ENCODE data around the gene NDUFAF2.

DNA sequence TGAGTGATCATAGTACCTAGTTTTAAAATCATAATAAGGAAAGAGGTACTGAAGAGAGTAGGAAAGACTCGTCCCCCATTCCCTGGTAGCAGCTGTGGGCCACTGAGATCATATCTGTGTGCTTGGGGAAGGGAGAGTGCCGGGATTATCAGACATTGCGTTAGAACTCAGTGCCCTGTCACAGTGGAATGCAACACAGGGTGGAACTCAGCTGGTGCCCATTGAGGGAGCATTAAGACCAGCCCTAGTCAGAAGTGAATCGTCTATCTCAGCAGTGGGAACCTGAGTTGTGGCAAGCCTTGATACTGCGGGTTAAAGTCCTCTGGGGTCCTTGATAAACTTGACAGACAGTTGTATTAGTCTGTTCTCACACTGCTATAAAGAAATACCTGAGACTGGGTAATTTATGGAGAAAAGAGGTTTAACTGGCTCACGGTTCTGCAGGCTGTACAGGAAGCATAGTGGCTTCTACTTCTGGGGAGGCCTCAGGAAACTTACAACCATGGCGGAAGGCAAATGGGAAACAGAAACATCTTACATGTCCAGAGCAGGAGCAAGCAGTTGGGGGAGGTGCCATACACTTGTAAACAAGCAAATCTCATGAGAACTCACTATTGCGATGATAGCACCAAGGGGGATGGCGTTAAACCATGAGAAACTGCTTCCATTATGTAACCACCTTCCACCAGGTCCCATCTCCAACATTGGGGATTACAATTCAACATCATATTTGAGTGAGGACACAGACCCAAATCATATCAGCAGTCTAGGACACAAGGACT, 33.1 kb downstream of the NDUFAF2 start:
- TF ChIP-seq, protein P1, sequence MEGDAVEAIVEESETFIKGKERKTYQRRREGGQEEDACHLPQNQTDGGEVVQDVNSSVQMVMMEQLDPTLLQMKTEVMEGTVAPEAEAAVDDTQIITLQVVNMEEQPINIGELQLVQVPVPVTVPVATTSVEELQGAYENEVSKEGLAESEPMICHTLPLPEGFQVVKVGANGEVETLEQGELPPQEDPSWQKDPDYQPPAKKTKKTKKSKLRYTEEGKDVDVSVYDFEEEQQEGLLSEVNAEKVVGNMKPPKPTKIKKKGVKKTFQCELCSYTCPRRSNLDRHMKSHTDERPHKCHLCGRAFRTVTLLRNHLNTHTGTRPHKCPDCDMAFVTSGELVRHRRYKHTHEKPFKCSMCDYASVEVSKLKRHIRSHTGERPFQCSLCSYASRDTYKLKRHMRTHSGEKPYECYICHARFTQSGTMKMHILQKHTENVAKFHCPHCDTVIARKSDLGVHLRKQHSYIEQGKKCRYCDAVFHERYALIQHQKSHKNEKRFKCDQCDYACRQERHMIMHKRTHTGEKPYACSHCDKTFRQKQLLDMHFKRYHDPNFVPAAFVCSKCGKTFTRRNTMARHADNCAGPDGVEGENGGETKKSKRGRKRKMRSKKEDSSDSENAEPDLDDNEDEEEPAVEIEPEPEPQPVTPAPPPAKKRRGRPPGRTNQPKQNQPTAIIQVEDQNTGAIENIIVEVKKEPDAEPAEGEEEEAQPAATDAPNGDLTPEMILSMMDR (IDR thresholded peaks at IDR 0.05) = no peak
- TF ChIP-seq POLR2A (IDR thresholded peaks at IDR 0.05) = no peak

Data from uterus (tissue), 2 donors.